Inflammatory macrophage treated with lipopolysaccharide for 4 hours (primary cell): ENCODE measurements around the gene SLC35D2.
"Not testable (repeated sequence)": the region's sequence is repeated elsewhere in the genome, so short reads cannot be mapped to it uniquely, and the experiment has no call there.

Experiments
- DNase-seq: peaks from one replicate; pipeline ENCODE4 v3.0.0-alpha.2; 2020

The SLC35D2 gene

DNA sequence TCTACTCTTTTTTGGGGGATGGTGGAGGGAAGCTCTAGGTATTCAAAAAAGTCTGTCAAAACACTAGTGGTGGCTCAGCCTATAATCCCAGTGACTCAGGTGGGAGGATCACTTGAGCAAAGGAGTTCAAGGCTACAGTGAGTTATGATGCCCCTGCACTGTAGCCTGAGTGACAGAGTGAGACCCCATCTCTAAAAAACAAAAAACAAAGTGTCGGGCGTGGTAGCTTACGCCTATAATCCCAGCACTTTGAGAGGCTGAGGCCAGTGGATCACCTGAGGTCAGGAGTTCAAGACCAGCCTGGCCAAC lies 15.8 kb upstream of the SLC35D2 start:
- DNase-seq, result no peak

- DNase-seq, result no peak
Observed at GRCh38 chr9:96398582-96399324, 15.2 kb upstream of the SLC35D2 start.

GRCh38 chr9:96395964-96396363 lies 12.5 kb upstream of the SLC35D2 start:
- DNase-seq, result no peak

DNA sequence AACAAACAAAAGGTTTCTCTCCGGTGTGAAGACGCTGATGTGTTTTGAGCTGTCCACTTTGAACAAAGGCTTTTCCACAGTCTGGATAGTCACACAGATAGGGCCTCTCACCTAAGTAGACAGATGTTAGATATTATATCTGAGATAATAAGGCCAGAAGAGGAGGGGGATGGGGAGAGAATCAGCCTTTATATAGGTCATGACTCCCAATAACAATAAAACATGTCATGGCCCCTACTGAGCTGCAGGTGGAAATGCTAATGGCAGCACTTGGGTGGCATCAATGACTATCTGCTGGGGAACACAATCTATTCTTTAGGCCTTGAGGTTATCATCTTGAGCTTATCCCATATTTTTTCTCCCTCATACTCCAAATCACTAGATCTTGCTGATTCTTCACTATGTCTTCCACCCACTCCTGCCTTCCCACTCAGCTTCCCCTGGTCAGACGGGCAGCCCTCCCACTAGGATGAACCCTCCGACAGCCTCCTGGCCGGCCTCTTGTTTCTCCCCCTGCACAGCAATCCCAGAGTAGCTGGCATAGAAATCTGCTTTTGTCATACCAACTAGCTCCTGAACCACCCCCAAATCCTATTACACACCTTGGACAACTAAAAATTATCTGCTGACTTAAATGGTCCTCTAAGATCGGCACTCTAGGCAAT lies 11.5 kb upstream of the SLC35D2 start:
- DNase-seq, result no peak

DNA sequence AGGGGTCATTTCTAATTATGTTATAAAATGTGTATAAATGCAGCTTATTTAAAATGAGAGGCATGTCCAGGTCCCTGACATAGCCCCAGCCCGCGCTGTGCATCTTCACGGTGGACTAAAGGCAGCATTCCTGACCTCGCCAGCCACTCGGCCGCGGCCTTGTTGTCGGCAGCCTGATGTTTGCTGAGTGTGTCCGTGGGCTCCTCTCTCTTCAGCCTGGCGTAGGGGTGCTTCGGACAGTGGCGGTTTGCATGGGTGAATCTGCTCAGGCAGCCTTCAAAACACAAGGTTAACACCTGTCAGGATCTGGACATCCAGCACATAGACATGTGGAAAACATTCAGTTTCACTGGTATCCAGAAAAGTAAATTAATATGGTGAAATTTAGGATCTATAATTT lies 8.8 kb upstream of the SLC35D2 start:
- no peak for DNase-seq

GRCh38 chr9:96391021-96391765 lies 7.7 kb upstream of the SLC35D2 start:
- no peak for DNase-seq

DNA sequence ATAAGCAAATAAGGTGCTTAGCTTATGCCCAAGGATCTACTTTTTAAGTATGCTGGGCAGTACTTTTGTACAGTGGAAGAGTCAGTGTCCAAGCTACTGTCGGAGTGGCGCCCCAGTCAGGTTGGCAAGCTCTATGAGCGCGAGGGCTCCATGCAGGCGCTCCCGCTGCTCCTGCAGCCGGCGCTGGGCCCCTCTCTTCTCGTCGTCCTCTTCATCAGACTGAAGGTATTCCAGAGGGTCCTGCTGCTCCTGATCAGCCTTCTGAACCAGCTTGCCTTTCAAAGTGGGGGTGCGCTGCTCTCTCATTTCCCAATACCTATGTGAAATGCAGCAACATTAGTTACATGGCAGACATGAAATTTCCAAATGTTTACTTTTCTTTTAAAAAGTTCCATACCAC lies 4.6 kb upstream of the SLC35D2 start:
- no peak for DNase-seq

GRCh38 chr9:96386157-96386556 lies 2.6 kb upstream of the SLC35D2 start:
- no peak for DNase-seq

GRCh38 chr9:96382839-96383164 lies 709 bp downstream of the SLC35D2 start:
- DNase-seq, result no peak

GRCh38 chr9:96382175-96382574 lies 1.3 kb downstream of the SLC35D2 start:
- DNase-seq, result peak; percentile 9

DNA sequence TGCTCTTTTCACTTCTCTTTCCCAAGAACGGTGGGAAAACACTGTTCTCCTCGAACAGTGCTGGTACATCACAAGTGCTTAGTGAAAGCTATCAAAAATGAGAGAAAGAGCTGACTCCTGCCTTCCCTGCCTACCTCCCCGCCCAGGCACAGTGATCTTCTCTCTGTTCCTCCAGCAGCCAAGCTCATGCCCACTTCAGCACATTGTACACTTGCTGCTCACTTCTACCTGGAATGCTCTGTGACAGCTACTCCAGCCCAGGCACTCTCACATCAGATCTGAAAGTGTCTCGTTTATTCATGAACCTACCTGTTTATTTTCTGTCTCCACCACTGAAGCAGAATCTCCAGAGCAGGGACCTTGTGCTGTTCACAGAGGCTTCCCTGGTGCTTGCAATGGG lies 1.8 kb downstream of the SLC35D2 start:
- DNase-seq, result no peak

- no peak for DNase-seq
Observed at GRCh38 chr9:96381125-96381524, 2.4 kb downstream of the SLC35D2 start.

- no peak for DNase-seq
Observed at GRCh38 chr9:96379461-96379860, 4.0 kb downstream of the SLC35D2 start.

DNA sequence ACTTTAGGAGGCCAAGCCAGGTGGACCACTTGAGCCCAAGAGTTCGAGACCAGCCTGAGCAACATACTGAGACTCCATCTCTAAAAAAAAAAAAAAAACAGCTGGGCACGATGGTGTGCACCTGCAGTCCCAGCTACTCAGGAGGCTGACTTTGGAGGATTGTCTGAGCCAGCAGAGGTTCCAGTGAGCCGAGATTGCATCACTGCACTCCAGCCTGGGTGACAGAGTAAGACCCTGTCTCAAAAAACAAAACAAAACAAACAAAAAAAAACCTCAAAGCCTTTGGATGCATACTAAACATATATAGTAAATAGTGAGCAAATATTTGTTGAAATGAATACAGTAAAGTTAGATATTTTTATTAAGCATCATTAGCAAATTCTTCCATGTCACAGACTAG lies 5.3 kb downstream of the SLC35D2 start:
- DNase-seq, result no peak

DNA sequence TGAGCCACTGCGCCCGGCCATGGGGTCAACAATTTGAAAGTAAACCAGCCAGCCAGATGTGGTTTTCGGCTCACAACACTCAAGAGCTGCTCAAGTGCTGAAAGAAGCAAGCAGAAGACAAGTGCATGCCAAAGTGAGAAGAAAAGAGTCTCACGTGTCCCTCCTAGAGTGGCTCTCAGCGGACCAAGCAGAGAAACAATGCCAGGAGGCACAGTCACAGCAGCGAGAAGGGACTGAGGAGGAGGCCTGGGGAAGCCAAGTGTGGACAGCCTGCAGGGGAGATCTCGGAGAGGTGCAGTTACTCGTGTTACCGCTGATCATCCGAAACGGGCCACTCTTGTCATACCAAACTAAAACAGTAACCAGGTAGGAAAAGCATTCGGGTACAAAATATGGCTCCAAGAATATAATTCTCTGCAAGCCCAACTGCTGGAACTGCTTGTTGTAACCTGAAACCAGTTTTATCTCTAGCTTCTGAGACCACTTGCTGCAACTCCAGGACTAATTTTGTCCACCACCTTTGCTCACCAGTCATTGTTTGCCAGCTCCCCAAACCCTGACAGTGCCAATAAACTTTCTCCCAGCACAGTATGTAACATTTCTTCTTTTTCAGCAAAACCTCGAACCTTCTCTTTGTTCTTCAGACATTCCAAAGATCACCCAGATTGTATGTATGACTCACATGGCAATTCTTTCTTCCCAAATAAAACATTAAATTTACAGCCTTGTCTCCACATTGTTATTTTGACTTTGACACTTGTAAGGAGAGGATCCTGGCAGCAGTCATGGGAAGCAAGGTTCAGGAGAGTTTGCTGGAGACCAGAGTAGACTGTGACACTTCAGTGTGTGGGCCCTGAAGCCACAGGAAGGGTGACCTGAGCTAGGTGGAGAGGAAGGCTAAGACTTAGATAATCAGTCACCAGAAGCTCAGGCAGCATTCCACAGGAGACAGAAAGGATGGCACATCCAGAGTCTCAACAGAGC lies 6.3 kb downstream of the SLC35D2 start:
- DNase-seq, result no peak

- DNase-seq, result not testable (repeated sequence)
Observed at GRCh38 chr9:96375507-96375906, 8.0 kb downstream of the SLC35D2 start.

- no peak for DNase-seq
Observed at GRCh38 chr9:96367943-96368342, 15.6 kb downstream of the SLC35D2 start.

- no peak for DNase-seq
Observed at GRCh38 chr9:96363175-96363967, 20.1 kb downstream of the SLC35D2 start.

DNA sequence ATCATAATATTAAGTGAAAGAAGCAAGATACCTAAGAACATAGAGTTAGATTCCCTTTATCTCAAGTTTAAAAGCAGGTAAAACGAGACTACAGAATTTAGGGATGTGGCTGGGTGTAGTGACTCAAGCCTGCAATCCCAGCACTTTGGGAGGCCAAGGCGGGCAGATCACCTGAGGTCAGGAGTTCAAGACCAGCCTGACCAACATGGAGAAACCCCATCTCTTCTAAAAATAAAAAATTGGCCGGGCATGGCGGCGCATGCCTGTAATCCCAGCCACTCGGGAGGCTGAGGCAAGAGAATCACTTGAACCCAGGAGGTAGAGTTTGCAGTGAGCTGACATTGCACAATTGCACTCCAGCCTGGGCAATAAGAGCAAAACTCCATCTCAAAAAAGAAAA lies 21.4 kb downstream of the SLC35D2 start:
- DNase-seq, result not testable (repeated sequence)

DNA sequence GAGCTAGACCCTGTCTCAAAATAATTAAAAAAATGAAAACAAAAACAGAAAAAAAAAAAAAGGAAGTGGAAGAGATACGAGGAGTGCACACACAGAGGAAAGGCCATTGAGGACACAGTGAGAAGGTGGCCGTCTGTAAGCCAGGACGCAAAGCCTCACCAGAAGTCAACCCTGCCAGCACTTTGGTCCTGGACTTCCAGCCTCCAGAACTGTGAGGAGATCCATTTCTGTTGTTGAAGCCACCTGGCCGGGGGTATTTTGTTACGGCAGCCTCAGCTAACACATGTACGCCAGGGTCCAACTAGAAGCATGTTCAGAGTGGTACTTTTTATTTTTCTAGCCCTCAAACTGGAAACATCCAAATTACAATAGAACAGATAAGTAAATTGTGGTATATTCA lies 21.8 kb downstream of the SLC35D2 start:
- no peak for DNase-seq

DNA sequence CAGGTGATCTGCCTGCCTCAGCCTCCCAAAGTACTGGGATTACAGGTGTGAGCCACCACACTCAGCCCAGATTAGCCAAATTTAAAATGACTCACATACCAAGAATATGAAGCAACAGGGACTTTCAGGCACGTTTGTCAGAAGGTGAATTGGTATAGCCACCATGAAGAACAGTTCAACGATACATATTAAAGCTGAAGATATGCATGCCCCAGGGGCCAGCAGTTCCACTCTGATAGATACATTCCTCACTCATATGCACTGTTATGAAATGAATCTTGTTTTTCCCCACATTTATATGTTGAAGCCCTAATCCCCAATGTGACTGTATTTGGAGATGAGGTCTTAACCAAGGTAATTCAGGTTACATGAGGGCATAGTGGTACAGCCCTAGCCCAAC lies 22.5 kb downstream of the SLC35D2 start:
- no peak for DNase-seq

- DNase-seq, result not testable (repeated sequence)
Observed at GRCh38 chr9:96360523-96360922, 23.0 kb downstream of the SLC35D2 start.
